ENCODE results near the gene CCDC77. TPM values are rescaled to one million over a fixed set of nuclear protein-coding genes. Genes with fewer than 3 reads are reported as not detected.

CCDC77 gene
- total and polyA plus RNA-seq, 2 donors (not counting 3 experiments of a cell fraction or from before 2014, with no cell fraction given): 4.1 to 12.9 TPM

DNA sequence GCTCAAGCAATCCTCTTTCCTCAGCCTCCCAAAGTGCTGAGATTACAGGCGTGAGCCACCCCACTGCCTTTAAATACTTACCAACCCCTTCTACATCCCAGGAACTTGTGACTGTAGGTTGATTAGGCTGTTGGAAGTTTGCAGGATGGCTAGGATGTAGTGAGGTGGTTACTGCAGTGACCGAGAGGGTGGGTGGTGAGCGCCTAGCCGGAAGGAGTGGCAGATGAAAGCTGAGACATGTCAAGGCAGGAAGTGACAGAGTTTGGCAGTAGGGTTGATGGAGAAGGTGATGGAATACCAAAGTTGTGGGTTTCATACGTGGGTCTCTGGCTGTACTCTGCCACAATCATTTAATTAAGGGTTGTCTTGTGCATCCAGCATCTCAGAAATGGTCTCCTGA lies 71.8 kb downstream of the CCDC77 start:
- Histone ChIP-seq H3K79me2 (ENCODE audit: control insufficient read depth, insufficient read depth, low read length) (no peaks in the 10 kb centered on the region), H4K20me1 (replicated peaks; ENCODE audit: control insufficient read depth, extremely low read depth, insufficient read depth, low read length) (no peaks in the 10 kb centered on the region), H3K27me3 (ENCODE audit: control insufficient read depth in 2 of 2, insufficient read depth in 2 of 2, low read length in 2 of 2) (peaks cover 27 to 38% of the 10 kb centered on the region in 2 experiments), H3K4me3 (replicated peaks in 1 of 3; ENCODE audit: insufficient read depth in 1 of 3, low read depth in 1 of 3, low read length in 3 of 3) (no peak overlapping the region), H3K4me1 (ENCODE audit: control insufficient read depth, extremely low read depth, insufficient read depth, low read length) (no peaks in the 10 kb centered on the region), H3K9me1 (replicated peaks; ENCODE audit: control insufficient read depth, extremely low read depth, insufficient read depth, low read length) (no peaks in the 10 kb centered on the region), H2AFZ (ENCODE audit: low read depth, low read length) (no peak overlapping the region), H3K27ac (ENCODE audit: insufficient read depth, low read depth, low read length) (no peak overlapping the region), H3K4me2 (ENCODE audit: insufficient read depth, low read length) (no peak overlapping the region), H3K9ac (replicated peaks; ENCODE audit: extremely low read depth, insufficient read depth, low read length) (no peak overlapping the region), H3K9me3 (replicated peaks; ENCODE audit: control insufficient read depth, insufficient read depth, low read length) (no peaks in the 10 kb centered on the region), H3K36me3 (ENCODE audit: control insufficient read depth in 2 of 2, extremely low read depth in 1 of 2, insufficient read depth in 2 of 2, low read length in 2 of 2) (no peaks in the 10 kb centered on the region)
- ChIA-PET POLR2A (no interaction called here), CTCF (interaction anchor here (0.6 kb wide), 1 partner anchor 32 kb away, joined by 4 read pairs; no protein-coding TSS in a partner anchor)
- dilution Hi-C loops (cut with MboI; ENCODE audit: extremely low pct_ligation_motif_present, low sequenced_read_pairs): no loop called here
- FAIRE-seq (no peak), DNase-seq (ENCODE audit: low read depth, low spot score) (no peak)
- no TSS peak for BruUV-seq (replicated peaks)
- TF ChIP-seq, protein P1, sequence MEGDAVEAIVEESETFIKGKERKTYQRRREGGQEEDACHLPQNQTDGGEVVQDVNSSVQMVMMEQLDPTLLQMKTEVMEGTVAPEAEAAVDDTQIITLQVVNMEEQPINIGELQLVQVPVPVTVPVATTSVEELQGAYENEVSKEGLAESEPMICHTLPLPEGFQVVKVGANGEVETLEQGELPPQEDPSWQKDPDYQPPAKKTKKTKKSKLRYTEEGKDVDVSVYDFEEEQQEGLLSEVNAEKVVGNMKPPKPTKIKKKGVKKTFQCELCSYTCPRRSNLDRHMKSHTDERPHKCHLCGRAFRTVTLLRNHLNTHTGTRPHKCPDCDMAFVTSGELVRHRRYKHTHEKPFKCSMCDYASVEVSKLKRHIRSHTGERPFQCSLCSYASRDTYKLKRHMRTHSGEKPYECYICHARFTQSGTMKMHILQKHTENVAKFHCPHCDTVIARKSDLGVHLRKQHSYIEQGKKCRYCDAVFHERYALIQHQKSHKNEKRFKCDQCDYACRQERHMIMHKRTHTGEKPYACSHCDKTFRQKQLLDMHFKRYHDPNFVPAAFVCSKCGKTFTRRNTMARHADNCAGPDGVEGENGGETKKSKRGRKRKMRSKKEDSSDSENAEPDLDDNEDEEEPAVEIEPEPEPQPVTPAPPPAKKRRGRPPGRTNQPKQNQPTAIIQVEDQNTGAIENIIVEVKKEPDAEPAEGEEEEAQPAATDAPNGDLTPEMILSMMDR (IDR thresholded peaks at IDR 0.05; ENCODE audit: extremely low read depth in 1 of 2, insufficient read depth in 1 of 2, low read depth in 1 of 2, low read length in 2 of 2): no peak
- TF ChIP-seq POLR2AphosphoS5 (IDR thresholded peaks at IDR 0.05; ENCODE audit: insufficient read depth, low read depth, low read length) (no peak), MYC (IDR thresholded peaks at IDR 0.05; ENCODE audit: low read depth, low read length) (no peak)
- intact Hi-C loops (cut with micrococcal nuclease): no loop called here

DNA sequence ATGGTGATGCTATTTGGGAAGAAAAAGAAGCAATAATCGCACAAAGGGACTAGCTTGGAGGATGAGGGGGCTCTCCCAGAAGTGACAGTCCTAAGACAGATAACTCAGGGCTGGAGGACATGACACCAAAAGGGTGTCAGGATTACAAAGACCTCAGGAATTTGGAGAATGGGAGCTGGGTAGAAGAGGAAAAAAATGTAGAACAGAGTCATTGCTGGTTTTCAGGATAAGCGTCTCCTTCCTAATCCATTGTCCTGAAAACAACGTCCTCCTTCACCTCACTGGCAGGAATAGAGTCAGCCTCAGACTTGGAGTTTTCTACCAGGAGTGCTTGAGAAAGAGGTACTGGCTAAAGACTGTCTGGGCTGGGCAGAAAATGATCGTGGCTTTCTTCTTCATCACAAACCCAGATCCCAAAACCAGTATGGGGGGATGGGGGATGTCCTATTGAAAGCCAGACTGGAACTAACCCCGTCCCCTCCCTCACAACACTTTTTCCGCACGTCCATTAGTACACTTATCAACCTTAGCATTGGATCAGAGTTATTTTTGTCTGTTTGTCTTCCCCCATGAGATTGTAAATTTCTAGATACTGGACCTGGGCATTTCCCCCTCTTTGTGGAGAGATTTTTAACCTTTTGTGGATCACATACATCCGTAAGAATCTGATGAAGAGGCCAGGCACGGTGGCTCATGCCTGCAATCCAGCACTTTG lies 72.6 kb downstream of the CCDC77 start:
- no TSS peak for BruUV-seq (replicated peaks)
- H3K4me2 ChIP-seq (ENCODE audit: insufficient read depth, low read length): no peak overlapping the region
- H2AFZ ChIP-seq (ENCODE audit: low read depth, low read length): no peak overlapping the region
- intact Hi-C loops (cut with micrococcal nuclease): no loop called here
- dilution Hi-C loops (cut with MboI; ENCODE audit: extremely low pct_ligation_motif_present, low sequenced_read_pairs): no loop called here
- H3K9me1 ChIP-seq (replicated peaks; ENCODE audit: control insufficient read depth, extremely low read depth, insufficient read depth, low read length): no peaks in the 10 kb centered on the region
- DNase-seq (ENCODE audit: low read depth, low spot score) (no peak), FAIRE-seq (no peak)
- no peaks in the 10 kb centered on the region for H4K20me1 ChIP-seq (replicated peaks; ENCODE audit: control insufficient read depth, extremely low read depth, insufficient read depth, low read length)
- no peak overlapping the region for H3K27ac ChIP-seq (ENCODE audit: insufficient read depth, low read depth, low read length)
- no peaks in the 10 kb centered on the region for H3K79me2 ChIP-seq (ENCODE audit: control insufficient read depth, insufficient read depth, low read length)
- no peaks in the 10 kb centered on the region for H3K9me3 ChIP-seq (replicated peaks; ENCODE audit: control insufficient read depth, insufficient read depth, low read length)
- no peak overlapping the region for H3K4me3 ChIP-seq (replicated peaks in 1 of 3; ENCODE audit: insufficient read depth in 1 of 3, low read depth in 1 of 3, low read length in 3 of 3)
- no peaks in the 10 kb centered on the region for H3K4me1 ChIP-seq (ENCODE audit: control insufficient read depth, extremely low read depth, insufficient read depth, low read length)
- H3K9ac ChIP-seq (replicated peaks; ENCODE audit: extremely low read depth, insufficient read depth, low read length): no peak overlapping the region
- CTCF ChIA-PET: no interaction called here
- peaks cover 29 to 39% of the 10 kb centered on the region in 2 experiments for H3K27me3 ChIP-seq (ENCODE audit: control insufficient read depth in 2 of 2, insufficient read depth in 2 of 2, low read length in 2 of 2)
- H3K36me3 ChIP-seq (ENCODE audit: control insufficient read depth in 2 of 2, extremely low read depth in 1 of 2, insufficient read depth in 2 of 2, low read length in 2 of 2): no peaks in the 10 kb centered on the region
- TF ChIP-seq GATA2 (IDR thresholded peaks at IDR 0.05; ENCODE audit: insufficient read depth, insufficient read length, low read depth, low read length) (no peak), EZH2 (IDR thresholded peaks at IDR 0.05; ENCODE audit: borderline replicate concordance, low read depth, low read length, severe bottlenecking) (no peak), FOS (IDR thresholded peaks at IDR 0.05; ENCODE audit: borderline replicate concordance, insufficient read depth, low read length) (no peak), POLR2A (IDR thresholded peaks at IDR 0.05; ENCODE audit: low read depth, low read length) (no peak), MYC (IDR thresholded peaks at IDR 0.05; ENCODE audit: low read depth, low read length) (no peak)
- POLR2A ChIA-PET: no interaction called here
